Trophoblast cell (in vitro differentiated cells and primary cell): Measurements from ENCODE around the gene DPH1.

Experiments used
- DNase-seq, 2 donors: peaks; one replicate each; pipeline ENCODE4 v3.0.0-alpha.2; 2016
- H2AFZ ChIP-seq: 2 replicates; pipeline ENCODE4 v1.6.1; 2013; ENCODE audit warnings: low read length, moderate library complexity, mild to moderate bottlenecking; ENCODE audit not compliant: insufficient read depth, poor library complexity
- H2AK5ac ChIP-seq: 2 replicates; pipeline ENCODE4 v1.6.1; 2013; ENCODE audit warnings: mild to moderate bottlenecking, low read length
- H2BK120ac ChIP-seq: 2 replicates; pipeline ENCODE4 v1.6.1; 2013; ENCODE audit warnings: low read length, mild to moderate bottlenecking, moderate library complexity; ENCODE audit not compliant: insufficient read depth, poor library complexity
- H2BK12ac ChIP-seq: 2 replicates; pipeline ENCODE4 v1.6.1; 2013; ENCODE audit warnings: mild to moderate bottlenecking, low read length, moderate library complexity
- H2BK5ac ChIP-seq: 2 replicates; pipeline ENCODE4 v1.6.1; 2013; ENCODE audit warnings: low read length, low read depth, moderate library complexity, mild to moderate bottlenecking; ENCODE audit not compliant: poor library complexity
- H3K14ac ChIP-seq: 2 replicates; pipeline ENCODE4 v1.6.1; 2013; ENCODE audit warnings: mild to moderate bottlenecking, low read length
- H3K18ac ChIP-seq: 2 replicates; pipeline ENCODE4 v1.6.1; 2013; ENCODE audit warnings: mild to moderate bottlenecking, low read length
- H3K23ac ChIP-seq: 2 replicates; pipeline ENCODE4 v1.6.1; 2013; ENCODE audit warnings: low read length
- H3K27ac ChIP-seq: 2 replicates; pipeline ENCODE4 v1.5.1; 2013; ENCODE audit warnings: low read depth, mild to moderate bottlenecking, inconsistent platforms, low read length, moderate library complexity
- H3K27me3 ChIP-seq: 2 replicates; pipeline ENCODE4 v1.6.1; 2013; ENCODE audit warnings: inconsistent platforms, mild to moderate bottlenecking, low read length, moderate library complexity; ENCODE audit not compliant: insufficient read depth
- H3K36me3 ChIP-seq, 2 experiments: 1 replicate in 1 of 2; 2 replicates in 1 of 2; pipeline ENCODE4 v1.6.1; 2013; ENCODE audit warnings: low read length in 2 of 2, mild to moderate bottlenecking in 2 of 2, moderate library complexity in 1 of 2; ENCODE audit not compliant: insufficient read depth in 2 of 2, control insufficient read depth in 1 of 2
- H3K4ac ChIP-seq: 2 replicates; pipeline ENCODE4 v1.6.1; 2013; ENCODE audit warnings: low read depth, mild to moderate bottlenecking, low read length, moderate library complexity
- H3K4me1 ChIP-seq, 2 experiments: 1 replicate in 1 of 2; 2 replicates in 1 of 2; pipeline ENCODE4 v1.6.1; 2013; ENCODE audit warnings: low read length in 2 of 2, mild to moderate bottlenecking in 2 of 2, moderate library complexity in 1 of 2; ENCODE audit not compliant: insufficient read depth in 2 of 2, control insufficient read depth in 1 of 2
- H3K4me2 ChIP-seq: 2 replicates; pipeline ENCODE4 v1.6.1; 2013; ENCODE audit warnings: inconsistent platforms, mild to moderate bottlenecking, low read length, moderate library complexity
- H3K4me3 ChIP-seq: 2 replicates; pipeline ENCODE4 v1.5.1; 2013; ENCODE audit warnings: mild to moderate bottlenecking, low read depth, low read length, inconsistent platforms
- H3K79me1 ChIP-seq: one replicate; pipeline ENCODE4 v1.6.1; 2013; ENCODE audit warnings: low read length
- H3K79me2 ChIP-seq: 2 replicates; pipeline ENCODE4 v1.6.1; 2013; ENCODE audit warnings: low read length, mild to moderate bottlenecking; ENCODE audit not compliant: control insufficient read depth, insufficient read depth, poor library complexity
- H3K9ac ChIP-seq: 2 replicates; pipeline ENCODE4 v1.6.1; 2013; ENCODE audit warnings: mild to moderate bottlenecking, low read length
- H3K9me3 ChIP-seq: 2 replicates; pipeline ENCODE4 v1.6.1; 2013; ENCODE audit warnings: low read depth, mild to moderate bottlenecking, control low read depth, inconsistent platforms, low read length; ENCODE audit not compliant: insufficient read depth
- H4K12ac ChIP-seq: 2 replicates; pipeline ENCODE4 v1.6.1; 2013; ENCODE audit warnings: low read depth, mild to moderate bottlenecking, low read length, moderate library complexity
- H4K8ac ChIP-seq: 2 replicates; pipeline ENCODE4 v1.6.1; 2013; ENCODE audit warnings: low read depth, mild to moderate bottlenecking, low read length, moderate library complexity
- H4K91ac ChIP-seq: one replicate; pipeline ENCODE4 v1.6.1; 2013; ENCODE audit warnings: low read depth, mild to moderate bottlenecking, low read length, moderate library complexity
- WGBS: extraction: QIAGEN DNeasy Blood & Tissue Kit; methylation state at CpG from one replicate; pipeline ENCODE4 v1.1.7; 2013; ENCODE audit warnings: missing lambda C conversion rate; ENCODE audit not compliant: insufficient read length, insufficient coverage; ENCODE audit errors: extremely low coverage; 5-methylcytosine and 5-hydroxymethylcytosine counted together

Gene DPH1

DNA sequence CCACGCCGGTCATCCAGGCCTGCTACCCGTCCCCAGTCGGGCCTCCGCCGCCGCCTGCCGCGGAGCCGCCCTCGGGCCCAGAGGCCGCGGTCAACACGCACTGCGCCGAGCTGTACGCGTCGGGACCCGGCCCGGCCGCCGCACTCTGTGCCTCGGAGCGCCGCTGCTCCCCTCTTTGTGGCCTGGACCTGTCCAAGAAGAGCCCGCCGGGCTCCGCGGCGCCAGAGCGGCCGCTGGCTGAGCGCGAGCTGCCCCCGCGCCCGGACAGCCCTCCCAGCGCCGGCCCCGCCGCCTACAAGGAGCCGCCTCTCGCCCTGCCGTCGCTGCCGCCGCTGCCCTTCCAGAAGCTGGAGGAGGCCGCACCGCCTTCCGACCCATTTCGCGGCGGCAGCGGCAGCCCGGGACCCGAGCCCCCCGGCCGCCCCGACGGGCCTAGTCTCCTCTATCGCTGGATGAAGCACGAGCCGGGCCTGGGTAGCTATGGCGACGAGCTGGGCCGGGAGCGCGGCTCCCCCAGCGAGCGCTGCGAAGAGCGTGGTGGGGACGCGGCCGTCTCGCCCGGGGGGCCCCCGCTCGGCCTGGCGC is 27.3 kb downstream of the DPH1 start:
- H4K91ac ChIP-seq = peak overlapping the region; percentile 61
- H3K4me2 ChIP-seq = peak overlapping the region; percentile 52
- peaks cover 9% of the 10 kb centered on the region for H3K79me1 ChIP-seq
- peaks cover 18% of the 10 kb centered on the region for H3K9me3 ChIP-seq
- no peak for DNase-seq
- no peak overlapping the region for H2AK5ac ChIP-seq
- H3K27me3 ChIP-seq = peaks cover 53% of the 10 kb centered on the region
- peak overlapping the region; percentile 57 for H2BK120ac ChIP-seq
- no peak overlapping the region for H3K4me3 ChIP-seq
- no peak overlapping the region for H3K9ac ChIP-seq
- peaks cover 33 to 46% of the 10 kb centered on the region in 2 experiments for H3K4me1 ChIP-seq
- no peak overlapping the region for H2BK12ac ChIP-seq
- H4K12ac ChIP-seq = no peak overlapping the region
- no peak overlapping the region for H2AFZ ChIP-seq
- H3K4ac ChIP-seq = no peak overlapping the region
- H3K79me2 ChIP-seq = peaks cover 2% of the 10 kb centered on the region
- peak overlapping the region; percentile 18 for H3K27ac ChIP-seq
- H3K23ac ChIP-seq = no peak overlapping the region
- no CpG with 5 or more reads among the region's 81 CpGs for WGBS
- peaks cover 13 to 20% of the 10 kb centered on the region in 2 experiments for H3K36me3 ChIP-seq
- peak overlapping the region; percentile 41 for H3K18ac ChIP-seq
- H3K14ac ChIP-seq = peak overlapping the region; percentile 13
- peak overlapping the region; percentile 6 for H4K8ac ChIP-seq
- H2BK5ac ChIP-seq = no peak overlapping the region

DNA sequence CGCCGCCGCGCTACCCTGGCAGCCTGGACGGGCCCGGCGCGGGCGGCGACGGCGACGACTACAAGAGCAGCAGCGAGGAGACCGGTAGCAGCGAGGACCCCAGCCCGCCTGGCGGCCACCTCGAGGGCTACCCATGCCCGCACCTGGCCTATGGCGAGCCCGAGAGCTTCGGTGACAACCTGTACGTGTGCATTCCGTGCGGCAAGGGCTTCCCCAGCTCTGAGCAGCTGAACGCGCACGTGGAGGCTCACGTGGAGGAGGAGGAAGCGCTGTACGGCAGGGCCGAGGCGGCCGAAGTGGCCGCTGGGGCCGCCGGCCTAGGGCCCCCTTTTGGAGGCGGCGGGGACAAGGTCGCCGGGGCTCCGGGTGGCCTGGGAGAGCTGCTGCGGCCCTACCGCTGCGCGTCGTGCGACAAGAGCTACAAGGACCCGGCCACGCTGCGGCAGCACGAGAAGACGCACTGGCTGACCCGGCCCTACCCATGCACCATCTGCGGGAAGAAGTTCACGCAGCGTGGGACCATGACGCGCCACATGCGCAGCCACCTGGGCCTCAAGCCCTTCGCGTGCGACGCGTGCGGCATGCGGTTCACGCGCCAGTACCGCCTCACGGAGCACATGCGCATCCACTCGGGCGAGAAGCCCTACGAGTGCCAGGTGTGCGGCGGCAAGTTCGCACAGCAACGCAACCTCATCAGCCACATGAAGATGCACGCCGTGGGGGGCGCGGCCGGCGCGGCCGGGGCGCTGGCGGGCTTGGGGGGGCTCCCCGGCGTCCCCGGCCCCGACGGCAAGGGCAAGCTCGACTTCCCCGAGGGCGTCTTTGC is 28.0 kb downstream of the DPH1 start:
- Histone ChIP-seq H3K4me3 (peak overlapping the region; percentile 3), H4K8ac (no peak overlapping the region), H3K9ac (no peak overlapping the region), H3K79me1 (peaks cover 14% of the 10 kb centered on the region), H2AK5ac (no peak overlapping the region), H3K4ac (no peak overlapping the region), H3K27me3 (peaks cover 53% of the 10 kb centered on the region), H3K4me1 (peaks cover 39 to 52% of the 10 kb centered on the region in 2 experiments), H3K18ac (no peak overlapping the region), H3K23ac (no peak overlapping the region), H3K79me2 (peaks cover 2% of the 10 kb centered on the region), H2BK12ac (no peak overlapping the region), H2BK5ac (no peak overlapping the region), H3K36me3 (peaks cover 13 to 20% of the 10 kb centered on the region in 2 experiments), H3K14ac (peak overlapping the region; percentile 13), H2AFZ (no peak overlapping the region), H4K12ac (no peak overlapping the region), H2BK120ac (no peak overlapping the region), H3K4me2 (peak overlapping the region; percentile 52), H4K91ac (no peak overlapping the region), H3K27ac (no peak overlapping the region), H3K9me3 (peaks cover 18% of the 10 kb centered on the region)
- DNase-seq = no peak
- no CpG with 5 or more reads among the region's 98 CpGs for WGBS

DNA sequence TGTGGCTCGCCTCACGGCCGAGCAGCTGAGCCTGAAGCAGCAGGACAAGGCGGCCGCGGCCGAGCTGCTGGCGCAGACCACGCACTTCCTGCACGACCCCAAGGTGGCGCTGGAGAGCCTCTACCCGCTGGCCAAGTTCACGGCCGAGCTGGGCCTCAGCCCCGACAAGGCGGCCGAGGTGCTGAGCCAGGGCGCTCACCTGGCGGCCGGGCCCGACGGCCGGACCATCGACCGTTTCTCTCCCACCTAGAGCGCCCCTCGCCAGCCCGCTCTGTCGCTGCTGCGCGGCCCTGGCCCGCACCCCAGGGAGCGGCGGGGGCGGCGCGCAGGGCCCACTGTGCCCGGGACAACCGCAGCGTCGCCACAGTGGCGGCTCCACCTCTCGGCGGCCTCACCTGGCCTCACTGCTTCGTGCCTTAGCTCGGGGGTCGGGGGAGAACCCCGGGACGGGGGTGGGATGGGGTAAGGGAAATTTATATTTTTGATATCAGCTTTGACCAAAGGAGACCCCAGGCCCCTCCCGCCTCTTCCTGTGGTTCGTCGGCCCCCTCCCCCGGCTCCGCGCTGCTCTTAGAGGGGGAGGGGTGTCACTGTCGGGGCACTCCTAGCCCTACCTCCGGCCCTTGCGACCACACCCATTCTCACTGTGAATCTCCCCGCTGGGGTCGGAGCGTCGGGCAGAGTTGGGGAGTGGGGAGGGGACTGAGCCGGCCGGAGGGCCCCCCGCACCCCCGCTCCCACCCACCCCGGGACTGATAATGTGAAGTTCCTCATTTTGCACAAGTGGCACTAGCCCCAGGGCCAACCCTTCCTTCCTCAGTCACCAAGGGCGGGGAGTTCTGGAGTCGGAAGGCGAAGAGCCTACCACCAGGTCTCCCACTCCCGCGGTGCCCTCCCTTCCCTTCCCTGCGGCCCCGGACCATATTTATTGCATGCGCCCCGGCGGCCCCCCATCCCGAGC is 28.9 kb downstream of the DPH1 start:
- peak in 1 of 2 donors; percentile 60 for DNase-seq
- no peak overlapping the region for H4K91ac ChIP-seq
- no peak overlapping the region for H4K8ac ChIP-seq
- no peak overlapping the region for H3K14ac ChIP-seq
- H3K27ac ChIP-seq = no peak overlapping the region
- H3K18ac ChIP-seq = no peak overlapping the region
- no peak overlapping the region for H2BK120ac ChIP-seq
- H2BK5ac ChIP-seq = no peak overlapping the region
- H3K4me2 ChIP-seq = peak overlapping the region; percentile 47
- no peak overlapping the region for H3K4ac ChIP-seq
- WGBS = no CpG with 5 or more reads among the region's 78 CpGs
- H3K27me3 ChIP-seq = peaks cover 45% of the 10 kb centered on the region
- H2AK5ac ChIP-seq = no peak overlapping the region
- H2AFZ ChIP-seq = no peak overlapping the region
- H3K9me3 ChIP-seq = peaks cover 18% of the 10 kb centered on the region
- peaks cover 2% of the 10 kb centered on the region for H3K79me2 ChIP-seq
- H3K4me1 ChIP-seq = peaks cover 44 to 54% of the 10 kb centered on the region in 2 experiments
- no peak overlapping the region for H3K23ac ChIP-seq
- H4K12ac ChIP-seq = no peak overlapping the region
- no peak overlapping the region for H3K4me3 ChIP-seq
- peaks cover 14 to 20% of the 10 kb centered on the region in 2 experiments for H3K36me3 ChIP-seq
- no peak overlapping the region for H2BK12ac ChIP-seq
- H3K9ac ChIP-seq = no peak overlapping the region
- H3K79me1 ChIP-seq = peaks cover 14% of the 10 kb centered on the region
